ENCODE measurements around the gene DCT.

The DCT gene

DNA sequence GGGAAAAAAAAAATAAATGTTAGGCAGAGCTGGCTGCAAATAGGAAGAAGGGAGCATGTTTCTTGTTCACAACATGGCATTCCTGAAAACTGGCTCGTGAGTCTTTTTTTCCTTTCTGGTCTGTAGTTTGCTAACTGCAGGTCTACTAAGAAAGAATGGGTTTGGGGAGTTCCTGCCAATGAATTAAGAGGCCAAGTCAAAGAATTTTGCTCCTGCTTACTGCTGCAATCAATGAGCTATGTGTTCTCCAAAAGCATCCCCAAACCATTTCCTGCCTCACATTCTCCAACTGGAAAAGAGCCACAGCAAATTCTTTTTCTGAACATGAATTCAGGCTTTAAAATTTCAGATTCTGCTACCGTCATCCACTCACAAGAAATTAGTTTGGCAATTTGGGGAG, 88.6 kb downstream of the DCT start:
- DNase-seq, result no peak

GRCh38 chr13:94389604-94390351, 89.7 kb downstream of the DCT start:
- DNase-seq, result no peak

GRCh38 chr13:94387047-94387446, 92.4 kb downstream of the DCT start:
- DNase-seq, result no peak
